AML-193 (cell line): ENCODE results near the gene SSTR5.
"Not testable (repeated sequence)": the region's sequence is repeated elsewhere in the genome, so short reads cannot be mapped to it uniquely, and the experiment has no call there.

Experiments
- DNase-seq, 2 experiments: peaks; one replicate each; lab custom pipeline; 2025; lab: John Stamatoyannopoulos, UW

Gene SSTR5

GRCh38 chr16:1090620-1091587, 18.4 kb downstream of the SSTR5 start:
- DNase-seq, result no peak

- no peak for DNase-seq
These were observed 19.5 kb downstream of the SSTR5 start for GRCh38 chr16:1091992-1092552.

- DNase-seq, result not testable (repeated sequence)
These were observed 20.2 kb downstream of the SSTR5 start for GRCh38 chr16:1092685-1093283.

DNA sequence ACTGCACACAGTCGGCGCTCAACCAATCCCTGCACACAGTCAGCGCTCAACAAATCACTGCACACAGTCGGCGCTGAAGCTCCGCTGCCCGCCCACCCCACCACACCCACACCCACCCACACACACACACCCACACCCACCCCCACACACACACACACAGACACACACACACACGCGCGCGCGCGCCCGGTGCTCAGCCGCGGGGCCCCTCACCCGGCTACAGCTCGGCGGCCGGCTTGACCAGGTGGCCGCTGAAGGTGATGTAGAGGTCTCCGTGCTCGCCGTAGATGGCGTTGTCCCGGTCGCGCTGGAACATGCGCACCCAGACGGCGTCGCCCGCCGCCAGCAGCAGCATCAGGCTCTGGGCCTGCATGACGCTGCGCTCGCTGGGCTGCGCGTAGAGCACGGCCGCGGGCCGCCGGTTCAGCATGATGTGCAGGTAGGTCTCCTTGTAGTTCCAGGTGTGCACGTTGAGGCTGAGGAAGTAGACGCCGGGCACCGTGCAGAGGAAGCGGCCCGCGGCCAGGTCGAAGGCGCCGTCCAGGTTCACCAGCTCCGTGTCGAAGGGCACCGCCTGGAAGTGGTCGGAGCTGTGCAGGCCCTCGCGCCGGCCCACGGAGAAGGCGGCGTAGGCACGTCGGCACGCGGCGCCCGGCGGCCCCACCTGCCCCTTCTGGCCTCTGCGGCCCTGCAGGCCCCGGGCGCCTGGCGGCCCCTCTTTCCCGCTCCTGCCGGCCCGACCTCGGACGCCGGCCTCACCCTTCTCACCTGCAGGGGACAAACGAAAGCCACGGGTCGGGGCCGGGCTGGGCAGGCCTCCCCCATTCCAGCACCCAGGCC, 21.0 kb downstream of the SSTR5 start:
- no peak for DNase-seq

DNA sequence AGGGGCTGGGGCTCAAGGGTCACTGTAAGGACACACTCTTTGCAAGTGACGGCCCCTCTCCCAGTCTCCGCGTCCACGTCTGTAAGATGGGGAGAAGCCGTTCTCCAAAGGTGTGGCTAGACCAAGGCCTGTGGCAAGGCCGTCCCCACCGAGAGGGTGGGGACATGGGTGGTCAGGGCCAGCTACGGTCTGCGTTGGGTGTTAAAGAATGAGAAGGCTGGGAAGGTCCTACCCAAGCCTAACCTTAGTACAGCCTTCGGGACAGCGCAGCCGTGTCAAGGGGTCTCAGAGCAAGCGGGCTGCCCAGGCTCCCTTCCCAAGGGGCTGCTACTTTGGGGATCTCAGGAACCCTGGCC, 21.6 kb downstream of the SSTR5 start:
- DNase-seq, result no peak

- no peak for DNase-seq
These were observed 22.3 kb downstream of the SSTR5 start for GRCh38 chr16:1094601-1095449.

DNA sequence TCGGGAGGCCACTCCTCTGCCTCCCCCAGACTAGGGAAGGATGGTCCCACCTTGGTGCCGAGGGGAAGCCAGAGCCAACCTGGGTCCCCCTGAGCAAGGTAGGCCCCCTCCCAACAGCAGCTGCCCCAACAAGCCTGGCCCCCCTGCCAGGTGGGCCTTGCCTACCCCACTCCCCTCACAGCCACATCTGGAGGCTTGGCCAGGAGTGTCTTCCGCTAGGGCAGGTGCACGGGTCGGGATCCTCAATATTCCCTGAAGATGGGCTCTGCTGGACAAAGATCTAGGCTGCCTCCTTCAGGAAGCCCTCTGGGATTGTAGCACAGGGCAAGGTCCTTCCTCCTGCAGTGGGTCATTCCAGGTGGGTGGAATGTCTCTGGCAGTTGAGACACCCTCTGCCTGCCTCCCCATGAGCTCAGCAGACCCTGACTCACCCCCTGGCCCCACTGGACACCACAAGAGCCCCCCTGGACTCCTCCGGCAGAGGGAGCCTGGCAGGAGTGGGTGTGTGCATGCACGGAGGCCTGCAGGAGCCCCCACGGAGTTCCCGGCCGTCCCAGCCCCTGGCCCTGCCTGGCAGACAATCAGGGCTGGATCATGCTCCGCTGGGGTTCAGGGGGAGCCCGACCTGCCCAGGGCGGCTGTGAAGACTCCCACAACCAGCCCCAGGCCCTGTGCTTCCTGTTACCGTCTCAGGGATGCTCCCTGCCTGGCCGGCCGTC, 23.1 kb downstream of the SSTR5 start:
- no peak for DNase-seq

GRCh38 chr16:1096169-1097082, 23.9 kb downstream of the SSTR5 start, which contains the start of gene C1QTNF8:
TSS of gene C1QTNF8 (minus strand) at chr16:1096244. CDS start at chr16:1094922, 1,322 bp downstream.
- no peak for DNase-seq

GRCh38 chr16:1097156-1097555, 24.6 kb downstream of the SSTR5 start:
- DNase-seq, result no peak

- no peak for DNase-seq
These were observed 25.3 kb downstream of the SSTR5 start for GRCh38 chr16:1097800-1098199.

DNA sequence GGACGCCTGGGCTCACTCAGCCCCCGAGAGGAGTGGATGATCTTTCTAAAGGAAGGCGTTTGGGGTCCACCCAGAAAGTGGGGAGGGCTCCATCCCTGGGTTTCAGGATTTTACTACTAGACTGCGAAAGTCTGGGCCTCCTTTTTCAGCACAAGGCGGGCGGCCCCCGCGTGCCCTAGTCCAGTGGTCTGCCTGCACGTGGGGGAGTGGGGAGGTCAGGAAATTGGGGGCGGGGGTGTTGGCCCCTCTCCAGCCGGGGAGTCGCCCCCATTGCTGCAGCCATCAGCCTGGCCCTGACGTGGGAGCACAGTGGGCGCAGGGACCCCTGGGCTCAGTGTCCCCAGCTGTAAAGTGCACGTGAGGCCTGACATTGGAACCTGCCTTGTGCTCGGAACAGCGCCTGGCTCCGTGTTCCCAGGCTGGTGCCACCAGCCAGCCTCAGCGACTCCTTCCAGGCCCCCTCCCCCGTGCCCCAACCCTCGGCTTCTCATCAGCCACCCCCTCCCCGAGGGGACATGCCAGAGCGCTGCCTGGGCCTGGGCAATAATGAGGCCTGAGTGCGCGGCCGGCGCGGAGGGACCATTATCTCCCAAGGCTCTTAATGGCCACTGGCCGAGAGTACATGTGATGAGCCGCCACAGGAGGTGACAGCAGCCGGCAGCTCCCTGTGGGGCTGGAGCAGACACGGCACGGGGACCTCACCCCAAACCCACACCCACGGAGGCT, 25.9 kb downstream of the SSTR5 start:
- DNase-seq, result no peak

DNA sequence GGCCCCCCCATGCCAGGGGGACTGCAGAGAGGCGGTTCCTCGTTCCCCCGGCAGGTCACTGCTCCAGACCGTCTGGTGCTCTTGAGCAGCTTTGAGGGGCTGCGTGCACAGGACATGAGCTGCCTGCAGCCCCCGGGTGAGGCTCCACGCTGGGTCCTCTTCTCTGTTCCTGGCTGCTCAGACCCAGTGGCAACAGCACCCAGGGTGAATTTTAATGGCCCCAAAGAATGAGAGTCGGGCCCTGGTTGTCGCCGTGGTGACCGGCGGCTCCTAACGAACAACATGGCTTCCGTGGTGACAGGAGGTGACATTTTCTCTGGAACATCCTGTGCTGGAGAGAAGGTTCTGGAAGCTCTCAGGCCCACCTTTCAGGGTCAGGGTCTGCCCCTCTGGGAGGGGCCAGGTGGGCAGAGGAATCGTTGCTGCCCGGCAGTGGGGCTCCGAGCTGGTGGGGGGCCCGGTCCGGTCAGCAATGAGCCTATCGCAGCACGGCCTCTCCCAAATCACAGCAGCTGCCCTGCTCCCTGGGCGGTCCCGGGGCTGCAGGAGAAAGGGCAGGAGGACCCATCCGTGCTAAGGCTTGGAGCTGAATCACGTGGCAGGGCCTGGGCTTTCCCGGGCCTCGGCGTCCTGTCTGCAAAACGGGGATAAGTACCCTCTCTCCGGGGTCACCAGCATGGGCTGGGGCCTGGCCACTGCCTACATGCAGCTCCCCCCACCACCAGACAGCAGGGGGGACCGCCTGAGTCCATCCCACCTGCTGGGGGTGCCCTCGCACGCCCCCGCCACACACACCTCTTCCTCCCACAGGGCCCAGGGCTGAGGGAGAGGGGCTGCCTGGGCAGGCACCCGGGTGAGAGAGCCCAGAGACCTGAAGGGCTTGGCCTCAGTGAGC, 26.9 kb downstream of the SSTR5 start:
- DNase-seq, result no peak

DNA sequence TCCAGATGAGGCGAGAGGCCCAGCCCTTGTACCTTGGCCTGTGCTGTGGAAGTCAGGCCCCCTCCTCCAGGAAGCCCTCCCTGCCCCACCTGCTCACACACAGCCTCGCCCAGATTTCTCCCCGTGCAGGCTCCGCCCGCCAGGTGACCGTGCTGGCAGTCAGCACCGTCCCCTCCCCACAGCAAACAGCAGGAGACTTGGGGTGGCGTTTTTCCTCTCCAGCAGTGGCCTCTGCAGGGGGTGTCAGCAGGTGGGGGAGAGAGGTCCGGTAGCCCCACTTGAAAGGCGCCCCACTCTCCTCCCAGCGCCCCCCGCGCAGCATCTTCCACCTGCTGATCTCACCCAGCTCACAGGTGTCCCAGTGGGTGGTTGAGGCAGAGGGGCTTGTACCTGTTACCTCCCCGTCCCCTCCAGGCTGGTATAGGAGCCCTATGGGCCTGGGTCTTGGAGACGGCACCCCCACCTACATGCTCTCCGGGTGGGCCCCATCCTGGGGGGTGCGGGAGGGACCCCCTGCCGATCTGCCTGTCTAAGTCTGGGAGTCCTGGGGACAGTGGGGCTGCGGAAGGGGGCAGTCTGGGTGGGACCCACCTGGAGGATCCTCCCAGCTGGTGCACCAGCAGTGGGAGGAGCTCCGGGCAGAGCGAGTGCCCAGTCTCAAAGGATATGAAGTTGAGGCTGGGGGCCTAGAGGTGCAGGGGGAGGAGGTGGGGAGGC, 27.7 kb downstream of the SSTR5 start:
- no peak for DNase-seq

DNA sequence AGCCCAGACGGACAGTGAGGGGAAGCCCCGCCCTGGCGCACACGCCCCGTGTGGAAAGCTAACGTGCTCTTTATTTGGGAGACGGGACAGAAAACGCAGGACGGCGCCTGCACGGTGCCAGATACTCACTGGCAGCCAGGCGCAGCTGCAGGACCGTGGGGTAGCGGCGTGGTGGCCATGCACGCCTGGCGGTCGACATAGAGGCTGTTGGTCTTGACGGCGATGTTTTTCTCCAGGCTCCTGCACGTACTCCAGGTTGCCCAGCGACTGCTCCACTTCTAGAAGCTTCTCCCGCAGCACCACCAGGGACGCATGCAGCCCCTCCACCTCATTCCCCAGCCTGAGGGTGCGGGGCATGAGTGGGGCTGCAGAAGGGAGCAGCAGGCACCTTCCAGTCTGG, 28.6 kb downstream of the SSTR5 start:
- DNase-seq, result no peak

GRCh38 chr16:1101573-1102332, 29.2 kb downstream of the SSTR5 start:
- DNase-seq, result no peak

- no peak for DNase-seq
These were observed 29.8 kb downstream of the SSTR5 start for GRCh38 chr16:1102333-1102700.
